Activated CD4-positive, alpha-beta T cell treated with anti-CD3 and anti-CD28 coated beads for 1 hour (primary cell): Measurements from ENCODE around the gene TPI1.
"Not testable (repeated sequence)": the region's sequence is repeated elsewhere in the genome, so short reads cannot be mapped to it uniquely, and the experiment has no call there.

Source experiments
- DNase-seq: peaks from one replicate; pipeline ENCODE4 v3.0.0-alpha.2; 2020

Gene TPI1

GRCh38 chr12:6869049-6870021 lies 2.0 kb downstream of the TPI1 start:
- DNase-seq = peak; percentile 79

- not testable (repeated sequence) for DNase-seq
Observed at GRCh38 chr12:6870304-6870703, 3.0 kb downstream of the TPI1 start.

- no peak for DNase-seq
Observed at GRCh38 chr12:6871052-6871957, 4.0 kb downstream of the TPI1 start.

- DNase-seq = peak; percentile 73
Observed at GRCh38 chr12:6872073-6873048, 5.0 kb downstream of the TPI1 start.

- DNase-seq = peak; percentile 97
Observed at GRCh38 chr12:6873094-6874014, 6.0 kb downstream of the TPI1 start, which contains the start of gene SPSB2. SPSB2 (minus strand) TSS chr12:6873303; CDS start chr12:6872901, 402 bp downstream.

GRCh38 chr12:6874015-6874368 lies 6.7 kb downstream of the TPI1 start:
- not testable (repeated sequence) for DNase-seq

GRCh38 chr12:6879824-6880223 lies 12.5 kb downstream of the TPI1 start:
- not testable (repeated sequence) for DNase-seq

- DNase-seq = no peak
Observed at GRCh38 chr12:6883252-6883651, 15.9 kb downstream of the TPI1 start.

GRCh38 chr12:6883683-6884082 lies 16.4 kb downstream of the TPI1 start:
- no peak for DNase-seq

GRCh38 chr12:6884539-6884938 lies 17.2 kb downstream of the TPI1 start:
- no peak for DNase-seq

- DNase-seq = not testable (repeated sequence)
Observed at GRCh38 chr12:6886206-6886999, 19.1 kb downstream of the TPI1 start.

GRCh38 chr12:6887460-6887859 lies 20.1 kb downstream of the TPI1 start:
- DNase-seq = no peak

- no peak for DNase-seq
Observed at GRCh38 chr12:6888360-6888759, 21.0 kb downstream of the TPI1 start.

- not testable (repeated sequence) for DNase-seq
Observed at GRCh38 chr12:6888794-6889193, 21.5 kb downstream of the TPI1 start.

GRCh38 chr12:6889775-6890573 lies 22.6 kb downstream of the TPI1 start:
- not testable (repeated sequence) for DNase-seq

GRCh38 chr12:6890789-6891645 lies 23.7 kb downstream of the TPI1 start:
- peak; percentile 98 for DNase-seq

- DNase-seq = no peak
Observed at GRCh38 chr12:6891646-6892001, 24.3 kb downstream of the TPI1 start.

- not testable (repeated sequence) for DNase-seq
Observed at GRCh38 chr12:6892683-6893082, 25.4 kb downstream of the TPI1 start.
